ENCODE results near the gene BMP6. TPM values are rescaled to one million over a fixed set of nuclear protein-coding genes. Genes with fewer than 3 reads are reported as not detected.

The BMP6 gene
- total RNA-seq, 1 experiment from 2014 or later, result 0.15 TPM

- no peak for TF ChIP-seq CTCF (conservative IDR thresholded peaks at IDR 0.05; ENCODE audit: low read depth, low read length)
- TF ChIP-seq EZH2 (IDR thresholded peaks at IDR 0.05; ENCODE audit: low read length, unreplicated experiment), result no peak
- no peak for TF ChIP-seq EZH2phosphoT487 (IDR thresholded peaks at IDR 0.05; ENCODE audit: borderline replicate concordance, low read length)
- ChIA-PET POLR2A (ENCODE audit: unreplicated experiment) (interaction anchor here (0.6 to 1.0 kb wide), 2 partner anchors 65 to 203 kb away, joined by 7 to 8 read pairs; no protein-coding TSS in a partner anchor), CTCF (no interaction called here)
- H3K4me2 ChIP-seq (ENCODE audit: low read length), result peak overlapping the region; percentile 98
- BruUV-seq (replicated peaks), result TSS peak; percentile 41
- peaks cover 53% of the 10 kb centered on the region for H3K79me2 ChIP-seq (ENCODE audit: low read length)
- H3K9me2 ChIP-seq (replicated peaks; ENCODE audit: low read length), result no peaks in the 10 kb centered on the region
- H2AFZ ChIP-seq (ENCODE audit: low read length), result peak overlapping the region; percentile 74
- H3K4me3 ChIP-seq (ENCODE audit: low read length), result peak overlapping the region; percentile 91
- peaks cover 41% of the 10 kb centered on the region; the same call in 1 of the 2 replicates for H4K20me1 ChIP-seq (ENCODE audit: low read length)
- H3K36me3 ChIP-seq (ENCODE audit: low read depth, low read length), result peaks cover 2% of the 10 kb centered on the region; the same call in 1 of the 2 replicates
- ATAC-seq (peak; percentile 66), DNase-seq (peak; percentile 52)
- H3K27ac ChIP-seq (ENCODE audit: low read length), result peak overlapping the region; percentile 48
- H3K27me3 ChIP-seq (ENCODE audit: low read length), result no peaks in the 10 kb centered on the region
- intact Hi-C loops (cut with micrococcal nuclease), result loop anchor here (1.0 to 5.0 kb wide), 3 partner anchors 66 to 148 kb away; no protein-coding TSS in a partner anchor
- H3K9ac ChIP-seq (ENCODE audit: low read length), result peak overlapping the region; percentile 91
- H3F3A ChIP-seq (ENCODE audit: low read length, unreplicated experiment), result no peaks in the 10 kb centered on the region
- no peaks in the 10 kb centered on the region for H3K9me3 ChIP-seq (ENCODE audit: low read length)
- peaks cover 15% of the 10 kb centered on the region for H3K4me1 ChIP-seq (ENCODE audit: insufficient read depth, low read length)
These were observed 183.7 kb downstream of the BMP6 start for GRCh38 chr6:7909323-7910276.

GRCh38 chr6:7910298-7910653 lies 184.4 kb downstream of the BMP6 start:
- TF ChIP-seq EZH2phosphoT487 (IDR thresholded peaks at IDR 0.05; ENCODE audit: borderline replicate concordance, low read length) (no peak), CTCF (conservative IDR thresholded peaks at IDR 0.05; ENCODE audit: low read depth, low read length) (no peak), EZH2 (IDR thresholded peaks at IDR 0.05; ENCODE audit: low read length, unreplicated experiment) (no peak)
- ChIA-PET CTCF (no interaction called here), POLR2A (ENCODE audit: unreplicated experiment) (interaction anchor here (1.0 kb wide), 1 partner anchor 65 kb away, joined by 7 read pairs; no protein-coding TSS in a partner anchor)
- Histone ChIP-seq H3K9me2 (replicated peaks; ENCODE audit: low read length) (no peaks in the 10 kb centered on the region), H3K4me1 (ENCODE audit: insufficient read depth, low read length) (peaks cover 15% of the 10 kb centered on the region), H3K27ac (ENCODE audit: low read length) (no peak overlapping the region), H3F3A (ENCODE audit: low read length, unreplicated experiment) (no peaks in the 10 kb centered on the region), H3K9me3 (ENCODE audit: low read length) (no peaks in the 10 kb centered on the region), H4K20me1 (ENCODE audit: low read length) (peaks cover 34% of the 10 kb centered on the region; the same call in 1 of the 2 replicates), H3K4me3 (ENCODE audit: low read length) (peak overlapping the region; percentile 91), H3K4me2 (ENCODE audit: low read length) (peak overlapping the region; percentile 98), H3K9ac (ENCODE audit: low read length) (peak overlapping the region; percentile 91; the same call in 1 of the 2 replicates), H2AFZ (ENCODE audit: low read length) (peak overlapping the region; percentile 66; the same call in 1 of the 2 replicates), H3K79me2 (ENCODE audit: low read length) (peaks cover 46% of the 10 kb centered on the region), H3K27me3 (ENCODE audit: low read length) (no peaks in the 10 kb centered on the region), H3K36me3 (ENCODE audit: low read depth, low read length) (no peaks in the 10 kb centered on the region)
- no TSS peak for BruUV-seq (replicated peaks)
- ATAC-seq (peak; percentile 41), DNase-seq (peak; percentile 9)
- intact Hi-C loops (cut with micrococcal nuclease), result loop anchor here (1.0 to 5.0 kb wide), 2 partner anchors 65 to 147 kb away; no protein-coding TSS in a partner anchor

Data from PC-3 (cell line).